ENCODE results near the gene UPK3A. TPM values are rescaled to one million over a fixed set of nuclear protein-coding genes. Genes with fewer than 3 reads are reported as not detected.
A peak's percentile ranks its signal among the peaks of the same experiment; 100 is the strongest.
"Not testable (repeated sequence)": the region's sequence is repeated elsewhere in the genome, so short reads cannot be mapped to it uniquely, and the experiment has no call there.

UPK3A gene
- total RNA-seq, 1 donor from 2014 or later = 0.25 TPM

GRCh38 chr22:45273452-45274075, 11.2 kb upstream of the UPK3A start:
- ATAC-seq (no peak), DNase-seq (no peak)
- intact Hi-C loops (cut with micrococcal nuclease) = no loop called here

DNA sequence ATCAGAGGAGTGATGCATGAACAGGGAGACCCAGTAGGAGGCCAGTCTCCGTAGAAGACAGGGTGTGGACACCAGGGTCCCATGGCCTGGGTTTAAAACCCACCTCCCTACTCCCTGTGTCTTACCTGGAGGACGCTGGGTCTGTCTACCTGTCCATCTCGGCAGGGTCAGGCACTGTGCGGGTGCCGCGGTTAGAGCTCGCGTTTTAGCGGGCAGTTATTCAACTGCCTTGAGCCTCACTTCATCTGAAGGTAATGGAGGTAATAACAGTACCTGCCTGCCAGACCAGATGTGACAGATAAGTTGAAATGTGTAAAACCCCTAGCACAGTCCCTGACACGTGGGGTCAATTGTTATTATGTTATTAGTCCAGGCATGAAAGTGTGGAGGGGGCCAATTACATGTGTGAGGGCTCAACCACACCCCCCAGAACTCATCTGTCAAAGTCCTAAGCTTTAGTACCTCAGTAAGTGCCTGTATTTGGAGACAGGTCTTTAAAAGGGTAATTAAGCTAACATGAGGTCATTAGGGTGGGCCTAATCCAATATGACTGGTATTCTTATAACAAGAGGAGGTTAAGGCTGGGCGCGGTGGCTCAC, 8.1 kb upstream of the UPK3A start:
- intact Hi-C loops (cut with micrococcal nuclease) = no loop called here
- no peak for ATAC-seq
- DNase-seq = no peak

- ATAC-seq; intact Hi-C loops (cut with micrococcal nuclease); DNase-seq: not testable (repeated sequence)
Measured at GRCh38 chr22:45277720-45278119, 7.0 kb upstream of the UPK3A start.

- no peak for DNase-seq
- intact Hi-C loops (cut with micrococcal nuclease) = no loop called here
- no peak for ATAC-seq
Measured at GRCh38 chr22:45278125-45278524, 6.6 kb upstream of the UPK3A start.

GRCh38 chr22:45280587-45280980, 4.2 kb upstream of the UPK3A start:
- intact Hi-C loops (cut with micrococcal nuclease) = no loop called here
- DNase-seq = no peak
- no peak for ATAC-seq

DNA sequence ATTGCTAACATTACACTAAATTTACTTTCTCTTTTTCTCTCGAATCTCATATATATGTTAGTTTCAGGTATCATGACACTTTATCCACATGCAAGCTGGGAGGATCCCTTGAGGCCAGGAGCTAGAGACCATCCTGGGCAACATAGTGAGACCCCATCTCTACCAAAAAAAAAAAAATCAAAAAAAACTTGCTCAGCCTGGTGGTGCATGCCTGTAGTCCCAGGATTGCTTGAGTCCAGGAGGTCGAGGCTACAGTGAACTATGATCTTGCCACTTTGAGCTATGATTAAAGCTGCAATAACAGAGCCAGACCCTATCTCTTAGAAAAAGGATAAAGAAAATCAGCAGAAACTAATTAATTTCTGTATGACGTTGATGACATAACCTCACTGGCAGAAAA, 3.7 kb upstream of the UPK3A start:
- no peak for ATAC-seq
- DNase-seq = no peak
- intact Hi-C loops (cut with micrococcal nuclease) = no loop called here

DNA sequence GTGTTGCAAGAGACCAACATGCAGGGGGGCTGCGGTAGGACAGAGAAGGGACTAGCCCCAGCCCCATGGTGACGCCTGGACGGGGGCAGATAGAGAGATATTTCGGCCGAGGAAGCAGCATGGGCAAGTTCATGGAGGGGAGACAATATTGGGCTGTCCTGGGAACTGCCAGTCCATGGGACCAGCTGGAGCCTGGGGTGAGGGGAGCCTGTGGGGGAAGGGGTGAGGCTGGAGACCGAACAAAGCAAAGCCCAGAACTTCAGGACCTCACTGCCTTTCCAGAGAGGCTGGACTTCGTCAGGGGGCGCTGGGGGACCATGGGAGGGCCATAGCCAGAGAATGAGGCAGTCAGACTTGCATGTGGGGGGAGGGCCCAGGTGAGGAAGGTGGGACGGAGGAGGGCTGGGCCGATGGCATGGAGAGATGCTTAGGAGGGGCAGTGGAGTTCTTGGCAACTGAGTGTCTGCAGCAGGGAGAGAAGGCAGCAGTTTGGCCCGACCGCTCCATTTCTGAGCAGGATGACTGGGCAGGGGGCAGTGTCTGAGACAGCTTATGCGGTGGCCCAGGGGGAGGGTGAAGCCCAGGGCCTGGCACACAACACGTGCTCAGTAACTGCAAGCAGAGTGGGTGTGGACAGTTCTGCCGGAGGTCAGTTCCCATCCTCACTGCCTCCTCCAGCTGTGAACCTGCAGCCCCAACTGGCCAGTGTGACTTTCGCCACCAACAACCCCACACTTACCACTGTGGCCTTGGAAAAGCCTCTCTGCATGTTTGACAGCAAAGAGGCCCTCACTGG, 712 bp downstream of the UPK3A start:
- DNase-seq = no peak
- intact Hi-C loops (cut with micrococcal nuclease) = no loop called here
- ATAC-seq = peak; percentile 34

DNA sequence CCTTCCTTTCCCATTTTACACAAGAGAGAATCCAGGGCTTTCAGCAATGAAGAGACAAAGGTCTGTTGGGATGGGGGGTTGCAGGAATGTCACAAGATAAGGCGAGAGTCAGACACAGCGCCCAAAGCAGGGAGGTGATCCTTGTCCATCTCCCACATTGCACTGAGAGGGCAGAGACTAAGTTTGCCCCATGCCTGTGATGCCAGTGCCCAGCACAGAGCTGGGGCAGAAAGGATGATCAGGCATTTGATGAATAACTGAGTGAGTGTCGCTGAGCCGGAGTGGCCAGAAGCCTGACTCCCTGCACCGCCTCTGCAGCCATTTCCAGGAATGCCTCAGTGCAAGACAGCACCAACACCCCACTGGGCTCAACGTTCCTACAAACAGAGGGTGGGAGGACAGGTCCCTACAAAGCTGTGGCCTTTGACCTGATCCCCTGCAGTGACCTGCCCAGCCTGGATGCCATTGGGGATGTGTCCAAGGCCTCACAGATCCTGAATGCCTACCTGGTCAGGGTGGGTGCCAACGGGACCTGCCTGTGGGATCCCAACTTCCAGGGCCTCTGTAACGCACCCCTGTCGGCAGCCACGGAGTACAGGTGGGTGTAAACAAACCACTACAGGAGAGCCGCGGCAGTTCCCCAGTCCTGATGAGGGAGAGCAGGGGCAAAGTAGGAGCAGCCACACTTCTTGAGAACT, 2.3 kb downstream of the UPK3A start:
- no peak for ATAC-seq
- intact Hi-C loops (cut with micrococcal nuclease) = no loop called here
- no peak for DNase-seq

- intact Hi-C loops (cut with micrococcal nuclease) = no loop called here
- ATAC-seq (peak; percentile 59), DNase-seq (peak; percentile 56)
Measured at GRCh38 chr22:45290410-45290936, 5.7 kb downstream of the UPK3A start.

- DNase-seq = no peak
- intact Hi-C loops (cut with micrococcal nuclease) = no loop called here
- no peak for ATAC-seq
Measured at GRCh38 chr22:45291061-45291930, 6.5 kb downstream of the UPK3A start.

GRCh38 chr22:45291931-45292290, 7.2 kb downstream of the UPK3A start:
- no peak for ATAC-seq
- intact Hi-C loops (cut with micrococcal nuclease) = no loop called here
- DNase-seq = no peak

DNA sequence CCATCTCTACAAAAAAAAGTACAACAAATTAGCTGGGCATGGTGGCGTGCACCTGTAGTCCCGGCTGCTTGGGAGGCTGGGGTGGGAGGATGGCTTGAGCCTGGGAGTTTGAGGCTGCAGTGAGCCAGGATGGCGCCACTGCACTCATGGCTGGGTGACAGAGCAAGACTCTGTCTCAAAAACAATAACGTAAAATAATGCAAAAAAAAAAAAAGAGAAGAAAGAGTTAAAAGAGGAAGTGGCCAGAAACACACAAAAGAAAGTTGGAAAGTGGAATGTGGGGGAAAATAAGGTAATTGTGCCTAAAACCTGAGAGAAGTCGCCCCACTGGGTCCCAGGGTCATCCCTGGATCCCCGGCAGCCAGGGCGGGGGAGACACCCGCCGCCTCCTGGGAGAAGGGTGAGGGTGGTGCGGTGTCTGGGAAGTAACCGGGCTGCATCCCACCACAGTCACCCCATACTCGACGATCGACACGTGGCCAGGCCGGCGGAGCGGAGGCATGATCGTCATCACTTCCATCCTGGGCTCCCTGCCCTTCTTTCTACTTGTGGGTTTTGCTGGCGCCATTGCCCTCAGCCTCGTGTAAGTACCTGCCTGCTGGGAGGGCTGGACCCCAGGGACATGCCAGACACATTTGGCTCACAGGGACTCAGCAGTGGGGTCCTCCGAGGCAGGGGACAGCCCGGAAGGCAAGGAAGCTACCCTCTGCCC, 8.1 kb downstream of the UPK3A start:
- DNase-seq (no peak), ATAC-seq (no peak)
- intact Hi-C loops (cut with micrococcal nuclease) = no loop called here

GRCh38 chr22:45294030-45294429, 9.3 kb downstream of the UPK3A start:
- no peak for DNase-seq

DNA sequence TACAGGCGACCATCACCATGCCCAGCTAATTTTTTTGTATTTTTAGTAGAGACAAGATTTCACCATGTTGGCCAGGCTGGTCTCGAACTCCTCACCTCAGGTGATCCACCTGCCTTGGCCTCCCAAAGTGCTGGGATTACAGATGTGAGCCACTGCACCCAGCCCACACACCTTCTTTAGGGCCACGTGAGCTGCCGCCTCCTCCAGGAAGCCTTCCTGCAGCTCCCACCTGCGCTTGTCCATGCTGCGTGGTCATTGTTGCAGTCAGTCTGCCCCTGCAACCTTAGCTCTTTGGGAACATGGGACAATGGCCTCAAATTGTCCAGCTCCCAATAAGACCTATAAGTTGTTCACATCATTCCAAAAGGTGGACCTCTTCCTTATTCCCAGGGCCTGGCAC, 10.3 kb downstream of the UPK3A start:
- ATAC-seq; DNase-seq; intact Hi-C loops (cut with micrococcal nuclease): not testable (repeated sequence)

More at GRCh38 chr22:45294030-45294429, 9.3 kb downstream of the UPK3A start:
- intact Hi-C loops (cut with micrococcal nuclease) = no loop called here
- no peak for ATAC-seq

DNA sequence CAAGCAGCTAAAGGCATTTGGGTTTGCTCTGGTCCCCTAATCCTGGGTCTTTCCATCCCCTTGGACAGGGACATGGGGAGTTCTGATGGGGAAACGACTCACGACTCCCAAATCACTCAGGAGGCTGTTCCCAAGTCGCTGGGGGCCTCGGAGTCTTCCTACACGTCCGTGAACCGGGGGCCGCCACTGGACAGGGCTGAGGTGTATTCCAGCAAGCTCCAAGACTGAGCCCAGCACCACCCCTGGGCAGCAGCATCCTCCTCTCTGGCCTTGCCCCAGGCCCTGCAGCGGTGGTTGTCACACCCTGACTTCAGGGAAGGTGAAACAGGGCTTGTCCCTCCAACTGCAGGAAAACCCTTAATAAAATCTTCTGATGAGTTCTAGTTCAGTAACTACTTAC, 10.7 kb downstream of the UPK3A start:
- DNase-seq (no peak), ATAC-seq (no peak)
- intact Hi-C loops (cut with micrococcal nuclease) = no loop called here

DNA sequence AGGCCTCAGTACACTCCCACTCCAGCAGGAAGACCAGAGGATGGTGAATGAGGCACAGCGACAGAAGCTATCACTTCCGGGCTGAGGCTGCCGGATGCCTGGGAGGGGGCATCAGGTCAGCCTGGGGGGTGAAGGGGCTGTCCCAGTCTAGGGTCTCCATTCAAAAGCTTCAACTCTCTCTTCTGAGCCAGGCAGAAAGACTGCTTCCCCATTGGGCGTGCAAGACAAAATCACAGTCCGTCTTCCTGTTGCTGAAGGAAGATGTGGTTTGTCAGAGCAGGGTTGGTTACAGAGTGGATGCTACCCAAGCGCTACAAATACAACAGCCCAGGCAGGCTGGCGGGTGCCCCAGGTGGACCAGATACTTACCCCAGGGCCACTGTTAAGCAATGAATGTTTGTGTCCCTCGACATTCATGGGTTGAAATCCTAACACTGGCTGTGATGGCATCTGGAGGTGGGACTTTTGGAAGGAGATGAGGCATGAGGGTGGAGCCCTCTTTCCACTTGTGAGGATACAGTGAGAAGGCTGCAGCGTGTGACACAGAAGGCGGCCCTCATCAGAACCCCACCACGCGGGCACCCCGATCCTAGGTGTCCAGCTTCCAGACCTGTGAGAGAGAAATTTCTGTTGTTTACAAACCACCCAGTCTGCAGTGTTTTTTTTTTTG, 12.0 kb downstream of the UPK3A start:
- intact Hi-C loops (cut with micrococcal nuclease) = no loop called here
- DNase-seq = no peak
- no peak for ATAC-seq

- DNase-seq (no peak), ATAC-seq (no peak)
- intact Hi-C loops (cut with micrococcal nuclease) = no loop called here
Measured at GRCh38 chr22:45298934-45299505, 14.3 kb downstream of the UPK3A start.

Measured in left ventricle myocardium superior (tissue), 1 donor.